ENCODE measurements around the gene RAB34.

Gene RAB34, protein sequence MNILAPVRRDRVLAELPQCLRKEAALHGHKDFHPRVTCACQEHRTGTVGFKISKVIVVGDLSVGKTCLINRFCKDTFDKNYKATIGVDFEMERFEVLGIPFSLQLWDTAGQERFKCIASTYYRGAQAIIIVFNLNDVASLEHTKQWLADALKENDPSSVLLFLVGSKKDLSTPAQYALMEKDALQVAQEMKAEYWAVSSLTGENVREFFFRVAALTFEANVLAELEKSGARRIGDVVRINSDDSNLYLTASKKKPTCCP

DNA sequence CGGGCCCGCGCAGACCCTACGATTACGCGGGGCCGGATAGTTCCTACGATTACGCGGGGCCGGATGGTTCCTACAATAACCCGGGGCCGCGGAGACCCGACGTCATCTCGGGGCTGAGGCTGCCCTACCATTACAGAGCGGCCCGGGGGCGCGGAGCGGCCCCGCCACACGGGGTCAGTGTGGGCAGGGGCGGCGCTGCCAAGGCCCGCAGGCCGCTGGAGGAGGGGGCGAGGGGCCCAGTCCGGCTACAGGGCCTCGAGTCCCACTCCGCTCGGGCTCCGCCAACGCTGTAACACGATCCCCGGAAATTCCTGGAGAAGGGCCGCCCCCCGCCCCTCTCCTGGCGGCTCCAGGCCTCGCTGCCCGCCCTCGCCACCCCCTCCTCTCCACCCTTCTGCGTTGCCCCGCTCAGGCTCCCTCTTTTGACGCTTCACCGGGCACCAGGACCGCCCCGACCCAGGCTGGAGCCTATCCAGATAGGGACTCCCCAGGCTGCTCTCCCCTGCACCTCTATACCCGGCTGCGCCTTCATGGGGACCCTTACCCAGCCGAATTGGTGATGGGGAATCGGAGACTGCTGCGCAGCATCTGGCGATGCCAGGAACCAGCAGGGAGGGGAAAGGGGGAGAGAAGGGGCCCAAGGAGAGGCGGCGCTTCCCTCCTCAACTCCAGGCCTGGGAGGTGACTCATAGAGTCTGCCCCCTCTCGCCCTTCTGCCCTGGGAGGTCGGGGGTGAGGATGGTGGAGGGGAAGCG lies at the start of gene RAB34:
Gene RAB34 (minus strand): TSS at position 291 of the 755 bp plus-strand sequence. CDS start 602 bp downstream, outside the sequence.
- no peak for DNase-seq (ENCODE audit: low read depth in 1 of 2, low spot score in 1 of 2)

DNA sequence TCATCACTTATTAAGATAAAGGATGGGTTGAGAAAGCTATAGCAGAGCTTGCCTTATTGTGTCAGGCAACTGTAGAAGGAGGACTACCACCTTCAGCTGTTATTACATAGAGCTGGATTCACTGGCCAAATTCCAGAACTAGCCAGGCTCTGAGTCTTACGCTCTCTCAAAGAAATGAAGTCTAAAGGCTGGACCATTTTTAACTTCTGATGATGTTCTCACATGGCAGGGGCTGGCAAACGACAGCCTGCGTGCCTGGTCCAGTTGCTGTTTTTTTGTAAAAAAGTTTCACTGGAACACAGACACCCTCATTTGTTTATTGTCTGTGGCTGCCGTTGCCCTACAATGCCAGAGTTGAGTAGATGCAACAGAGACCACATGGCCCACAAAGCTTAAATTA lies 47.4 kb upstream of the RAB34 start:
- no peak for DNase-seq (ENCODE audit: low read depth in 1 of 2, low spot score in 1 of 2)

DNA sequence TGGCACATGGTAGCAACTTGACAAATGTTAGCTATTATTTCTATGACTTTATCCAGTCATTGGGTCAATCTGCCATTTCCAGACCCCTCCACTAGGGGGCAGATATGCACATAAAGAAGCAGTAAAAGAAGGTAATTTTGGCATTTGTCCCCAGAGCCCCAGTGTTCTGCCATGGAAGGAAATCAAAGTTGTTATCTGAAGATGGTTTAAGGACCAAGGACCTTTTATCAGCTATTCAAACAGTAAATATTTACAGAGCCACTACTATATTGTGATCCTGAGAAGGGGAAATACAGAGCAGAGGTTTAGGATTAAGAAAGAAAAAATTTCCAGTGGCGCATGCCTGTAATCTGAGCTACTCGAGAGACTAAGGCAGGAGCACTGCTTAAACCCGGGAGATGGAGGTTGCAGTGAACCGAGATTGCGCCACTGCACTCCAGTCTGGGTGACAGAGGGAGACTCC lies 46.2 kb upstream of the RAB34 start:
- DNase-seq (ENCODE audit: low read depth in 1 of 2, low spot score in 1 of 2), result peak; percentile 47 to 59

DNA sequence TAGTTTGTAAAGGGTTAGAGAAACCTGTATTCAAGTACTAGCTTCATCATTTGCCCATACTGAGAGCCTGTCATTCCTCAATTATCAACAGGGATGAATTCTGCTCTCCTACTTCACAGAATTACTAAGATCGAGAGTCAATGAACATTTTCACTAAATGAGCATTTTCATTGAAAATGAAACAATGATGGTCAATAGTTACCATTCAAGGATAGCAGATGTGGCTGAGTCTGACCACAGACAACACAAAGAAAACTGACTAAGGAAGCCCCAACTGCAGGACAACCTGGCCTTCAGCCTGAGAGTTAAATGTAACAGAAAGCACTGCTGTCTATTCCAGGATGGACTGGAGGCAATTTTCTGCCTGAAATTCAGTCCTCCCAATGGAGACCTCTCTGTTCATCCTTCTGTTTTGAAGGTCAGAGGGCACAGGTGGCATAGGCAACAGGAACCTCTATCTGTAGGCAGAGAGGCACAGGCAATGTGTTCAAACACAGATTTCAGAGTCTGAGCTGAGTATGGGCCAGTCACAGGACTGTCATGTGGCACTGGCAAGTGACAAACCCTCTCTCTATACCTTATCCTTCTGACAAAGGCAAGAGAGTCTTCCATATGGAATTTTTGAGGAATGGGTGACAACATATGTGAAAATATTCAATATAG lies 45.6 kb upstream of the RAB34 start:
- no peak for DNase-seq (ENCODE audit: low read depth in 1 of 2, low spot score in 1 of 2)

DNA sequence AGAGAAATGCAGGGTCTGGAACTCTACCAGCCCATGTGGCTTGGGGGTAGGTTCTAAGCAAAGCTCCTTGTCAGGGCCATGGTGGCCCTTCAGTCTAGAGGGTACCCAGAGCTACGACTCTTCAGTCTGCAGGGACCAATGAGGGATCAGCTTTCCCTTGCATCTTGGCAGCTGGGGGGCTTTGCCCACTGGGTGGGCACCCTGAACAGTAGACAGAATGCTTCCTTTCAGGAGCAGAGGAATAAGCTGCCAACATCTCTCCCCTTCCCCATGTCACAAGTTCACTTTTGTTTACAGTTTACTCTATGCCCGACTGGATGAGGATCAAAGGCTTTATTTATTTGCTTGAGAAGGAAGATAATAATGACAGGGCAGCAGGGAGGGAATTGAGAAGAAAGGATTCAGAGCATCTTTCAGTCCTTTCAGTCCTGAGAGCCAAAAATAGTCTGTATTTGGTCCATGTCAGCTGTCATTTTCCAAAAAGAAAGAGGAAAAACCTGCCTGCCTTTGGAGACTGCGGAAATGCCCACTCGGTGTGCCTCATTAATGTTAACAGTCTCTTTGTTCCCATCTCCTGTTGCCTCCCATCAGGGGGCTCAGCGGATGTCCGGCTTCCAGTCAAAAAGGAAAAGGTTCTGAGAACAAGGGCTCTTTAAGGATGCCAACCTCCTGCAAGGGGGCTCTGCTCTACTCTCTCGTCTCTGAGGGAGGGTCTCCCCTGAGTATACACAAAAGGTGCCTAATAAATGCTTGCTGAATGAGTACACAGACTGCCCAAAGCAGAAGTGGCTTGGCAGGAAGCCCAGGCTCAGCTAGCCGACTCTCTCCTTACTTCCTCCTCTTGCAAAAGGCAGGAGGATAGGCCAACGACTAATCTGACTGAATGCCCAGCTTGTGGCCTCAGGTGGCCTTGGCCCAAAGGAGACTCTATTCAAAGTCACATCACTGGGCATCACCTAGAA lies 43.2 kb upstream of the RAB34 start:
- DNase-seq (ENCODE audit: low read depth in 1 of 2, low spot score in 1 of 2), result no peak

DNA sequence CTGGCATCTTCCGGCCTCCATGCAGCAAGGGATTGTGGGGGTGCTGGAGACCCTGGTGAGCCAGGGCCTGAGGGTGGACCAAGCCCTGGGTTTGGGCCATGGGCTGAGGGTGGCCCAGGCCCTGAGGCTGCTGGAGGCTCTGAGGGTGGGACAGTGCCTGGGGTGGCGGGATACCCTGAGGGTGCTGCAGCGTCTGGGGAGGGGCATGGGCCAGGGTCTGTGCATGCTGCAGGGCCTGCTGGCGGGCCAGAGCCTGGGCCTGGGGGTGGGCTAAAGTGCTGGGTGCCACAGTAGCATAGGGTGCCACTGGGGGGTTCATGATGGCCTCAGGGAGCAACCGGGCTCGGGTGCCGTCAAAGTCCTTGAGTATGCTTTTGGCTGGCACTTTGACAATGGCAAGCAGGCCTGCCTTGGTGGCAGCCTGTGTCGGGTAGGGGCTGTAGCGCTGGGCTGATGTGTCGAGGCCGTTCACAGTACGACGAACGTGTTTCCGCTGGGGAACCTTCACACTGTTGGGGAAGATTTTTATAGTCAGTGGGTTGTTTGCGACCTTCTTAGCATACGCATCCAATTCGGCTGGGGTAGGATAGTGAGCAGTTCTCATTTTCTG lies 41.7 kb upstream of the RAB34 start:
- no peak for DNase-seq (ENCODE audit: low read depth in 1 of 2, low spot score in 1 of 2)

DNA sequence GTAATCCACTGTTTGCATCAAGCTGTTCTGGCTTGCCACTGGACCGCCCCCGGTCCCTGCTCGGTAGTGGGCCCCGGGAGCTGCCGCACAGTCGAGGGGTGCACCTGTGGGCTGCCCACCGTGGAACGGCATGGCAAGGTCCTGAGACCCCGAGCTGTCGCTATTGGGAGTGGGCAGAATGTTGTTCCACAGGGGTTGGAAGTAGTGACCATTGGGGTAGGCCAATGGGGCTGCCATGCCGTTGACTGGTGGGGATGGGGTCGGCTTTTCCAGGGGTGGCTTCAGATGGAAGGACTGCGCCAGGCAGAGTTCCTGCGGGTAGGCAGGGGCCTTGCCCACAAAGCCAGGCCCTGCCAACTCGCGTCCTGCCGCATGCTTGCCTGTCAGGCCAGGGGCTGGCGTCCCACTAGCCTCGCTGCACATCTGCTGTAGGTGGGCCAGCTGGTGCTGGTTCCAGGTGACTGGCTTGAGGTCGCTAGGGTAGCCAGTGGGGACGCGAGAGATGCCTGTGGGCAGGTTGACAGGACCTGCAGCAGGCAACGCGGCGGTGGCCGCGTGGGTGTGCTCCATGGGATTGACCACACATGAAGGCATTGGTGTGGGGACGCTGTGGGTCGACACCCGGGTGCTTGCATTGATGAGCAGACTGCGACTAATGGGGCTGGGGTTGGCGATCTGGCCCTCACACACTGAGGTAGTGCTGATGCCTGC lies 40.9 kb upstream of the RAB34 start:
- no peak for DNase-seq (ENCODE audit: low read depth in 1 of 2, low spot score in 1 of 2)

DNA sequence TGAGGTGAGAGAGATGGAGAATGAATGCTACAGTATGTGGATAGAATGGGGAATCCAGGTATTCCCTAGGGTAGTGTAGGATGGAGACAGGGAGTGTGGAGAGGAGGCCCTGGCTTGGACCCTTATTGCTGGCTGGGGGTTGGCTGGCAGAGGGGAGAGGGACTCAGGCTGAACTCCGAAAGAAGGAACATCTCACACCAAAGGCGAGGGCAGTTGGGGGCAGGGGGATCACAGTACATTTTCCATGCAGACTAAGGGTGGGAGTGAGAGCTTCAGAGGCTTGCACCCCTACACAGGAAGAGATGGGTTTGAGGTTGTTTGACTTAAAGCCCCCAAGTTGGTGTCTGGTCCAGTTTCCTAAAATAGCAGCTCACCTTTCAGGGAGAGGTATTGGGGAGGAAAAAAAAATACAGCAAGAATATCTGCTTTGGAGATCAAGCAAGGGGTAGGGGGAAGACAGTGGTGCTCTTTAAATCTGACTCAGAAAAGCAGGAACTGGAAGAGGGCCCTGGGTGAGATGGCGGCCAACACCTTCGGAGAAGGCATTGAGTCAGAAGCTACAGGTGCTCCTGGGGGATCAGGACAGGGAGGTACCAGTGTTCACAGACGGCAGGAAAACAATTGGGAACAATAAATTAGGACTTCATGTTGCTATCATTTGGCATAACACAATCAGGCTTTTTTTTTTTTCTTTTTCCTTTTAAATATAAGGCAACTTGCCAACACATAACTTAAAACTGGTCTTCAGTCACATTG lies 38.6 kb upstream of the RAB34 start:
- DNase-seq (ENCODE audit: low read depth in 1 of 2, low spot score in 1 of 2), result no peak

DNA sequence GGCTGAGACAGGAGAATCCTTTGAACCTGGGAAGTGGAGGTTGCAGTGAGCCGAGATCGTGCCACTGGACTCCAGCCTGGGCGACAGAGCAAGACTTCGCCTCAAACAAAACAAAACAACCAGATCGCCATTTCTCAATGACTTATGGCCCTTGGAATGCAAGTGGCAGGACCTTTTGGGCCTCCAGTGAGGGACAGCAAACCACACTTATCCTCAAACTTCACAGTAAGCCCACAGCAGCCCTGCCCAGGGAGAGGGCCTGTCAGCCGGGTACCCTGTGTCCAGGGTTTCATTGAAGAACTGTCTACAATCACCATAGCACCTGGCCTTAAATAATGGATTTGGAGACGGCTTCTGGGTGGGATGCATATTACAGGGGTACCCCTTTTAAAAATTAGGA lies 37.8 kb upstream of the RAB34 start:
- no peak for DNase-seq (ENCODE audit: low read depth in 1 of 2, low spot score in 1 of 2)

DNA sequence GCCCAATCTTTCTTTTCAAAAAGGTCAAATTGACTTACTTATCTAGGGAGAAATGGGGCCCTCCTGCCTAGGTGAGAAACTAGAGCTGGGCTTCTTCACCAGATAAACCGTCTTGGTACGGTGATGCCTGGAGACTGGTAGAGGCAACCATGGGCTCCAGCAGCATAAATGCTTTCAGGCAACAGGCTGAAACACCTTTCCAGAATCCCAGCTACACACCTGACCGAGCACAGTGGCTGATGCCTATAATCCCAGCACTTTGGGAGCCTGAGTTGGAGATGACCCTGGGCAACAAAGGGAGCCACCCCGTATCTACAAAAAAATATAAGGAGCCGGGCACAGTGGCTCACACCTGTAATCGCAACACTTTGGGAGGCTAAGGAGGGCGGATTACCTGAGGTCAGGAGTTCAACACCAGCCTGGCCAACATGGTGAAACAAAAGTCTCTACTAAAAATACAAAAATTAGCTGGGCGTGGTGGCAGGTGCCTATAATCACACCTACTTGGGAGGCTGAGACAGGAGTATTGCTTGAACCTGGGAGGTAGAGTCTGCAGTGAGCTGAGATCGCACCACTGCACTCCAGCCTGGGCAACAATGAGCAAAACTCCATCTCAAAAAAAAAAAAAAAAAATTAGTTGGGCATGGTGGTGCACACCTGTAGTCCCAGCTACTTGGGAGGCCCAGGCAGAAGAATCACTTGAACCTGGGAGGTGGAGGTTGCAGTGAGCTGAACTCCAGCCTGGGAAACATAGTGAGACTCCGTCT lies 34.1 kb upstream of the RAB34 start:
- DNase-seq (ENCODE audit: low read depth in 1 of 2, low spot score in 1 of 2), result no peak

DNA sequence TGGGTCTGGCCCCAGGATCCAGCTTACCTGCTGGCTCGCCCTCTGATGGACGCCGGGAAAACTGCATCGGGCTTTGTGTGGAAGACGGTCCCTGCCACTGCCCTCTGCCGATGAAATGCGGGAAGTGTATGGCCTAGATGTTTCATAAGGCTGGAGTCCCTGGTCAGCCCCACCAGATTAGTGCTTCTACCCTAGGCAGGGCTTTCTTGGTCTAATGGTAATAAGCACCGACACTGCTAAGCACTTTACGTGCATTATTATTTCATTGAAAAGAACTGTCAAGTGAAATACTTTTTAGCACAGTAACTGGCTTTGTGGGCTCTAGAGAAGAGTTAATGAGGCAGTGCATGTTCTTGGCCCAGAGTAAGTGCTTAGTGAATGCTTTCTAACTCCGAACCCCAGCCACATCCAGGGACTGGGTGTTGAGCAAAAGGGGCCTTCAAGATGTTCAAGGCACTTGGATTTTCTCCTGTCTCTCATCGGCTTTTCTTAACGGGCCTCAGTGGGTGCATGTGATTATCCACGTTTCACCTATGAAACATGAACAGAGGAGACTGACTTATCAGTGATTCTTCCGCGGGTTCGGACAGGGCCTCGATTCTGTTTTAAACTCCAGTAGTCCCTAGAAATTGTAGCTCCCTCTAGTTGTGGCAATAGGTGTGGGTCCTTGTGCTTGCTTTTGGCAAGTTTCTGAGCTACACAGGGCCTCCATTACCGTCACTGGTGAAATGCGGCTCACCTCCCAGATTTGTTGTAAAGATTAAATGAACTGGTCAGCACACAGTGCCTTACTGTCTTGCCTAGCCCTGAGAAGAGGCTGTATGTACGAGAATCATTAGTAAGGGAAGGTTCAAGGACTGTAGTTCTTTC lies 32.7 kb upstream of the RAB34 start:
- peak; percentile 72 to 81 for DNase-seq (ENCODE audit: low read depth in 1 of 2, low spot score in 1 of 2)

DNA sequence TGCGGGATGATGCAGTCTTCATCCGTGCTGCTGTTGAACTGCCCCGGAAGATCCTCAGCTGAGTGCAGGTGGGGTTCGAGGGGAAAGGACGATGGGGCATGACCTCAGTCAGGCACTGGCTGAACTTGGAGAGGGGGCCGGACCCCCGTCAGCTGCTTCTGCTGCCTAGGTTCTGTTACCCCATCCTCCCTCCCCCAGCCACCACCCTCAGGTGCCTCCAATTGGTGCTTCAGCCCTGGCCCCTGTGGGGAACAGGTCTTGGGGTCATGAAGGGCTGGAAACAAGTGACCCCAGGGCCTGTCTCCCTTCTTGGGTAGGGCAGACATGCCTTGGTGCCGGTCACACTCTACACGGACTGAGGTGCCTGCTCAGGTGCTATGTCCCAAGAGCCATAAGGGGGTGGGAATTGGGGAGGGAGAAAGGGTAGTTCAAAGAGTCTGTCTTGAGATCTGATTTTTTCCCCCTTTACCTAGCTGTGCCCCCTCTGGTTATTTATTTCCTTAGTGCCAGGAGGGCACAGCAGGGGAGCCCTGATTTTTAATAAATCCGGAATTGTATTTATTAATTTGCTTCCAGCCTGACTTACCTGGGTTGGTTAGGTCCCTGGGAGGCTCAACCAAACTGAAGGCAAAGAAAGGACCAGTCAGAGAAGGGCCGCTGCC lies 32.0 kb upstream of the RAB34 start:
- no peak for DNase-seq (ENCODE audit: low read depth in 1 of 2, low spot score in 1 of 2)

DNA sequence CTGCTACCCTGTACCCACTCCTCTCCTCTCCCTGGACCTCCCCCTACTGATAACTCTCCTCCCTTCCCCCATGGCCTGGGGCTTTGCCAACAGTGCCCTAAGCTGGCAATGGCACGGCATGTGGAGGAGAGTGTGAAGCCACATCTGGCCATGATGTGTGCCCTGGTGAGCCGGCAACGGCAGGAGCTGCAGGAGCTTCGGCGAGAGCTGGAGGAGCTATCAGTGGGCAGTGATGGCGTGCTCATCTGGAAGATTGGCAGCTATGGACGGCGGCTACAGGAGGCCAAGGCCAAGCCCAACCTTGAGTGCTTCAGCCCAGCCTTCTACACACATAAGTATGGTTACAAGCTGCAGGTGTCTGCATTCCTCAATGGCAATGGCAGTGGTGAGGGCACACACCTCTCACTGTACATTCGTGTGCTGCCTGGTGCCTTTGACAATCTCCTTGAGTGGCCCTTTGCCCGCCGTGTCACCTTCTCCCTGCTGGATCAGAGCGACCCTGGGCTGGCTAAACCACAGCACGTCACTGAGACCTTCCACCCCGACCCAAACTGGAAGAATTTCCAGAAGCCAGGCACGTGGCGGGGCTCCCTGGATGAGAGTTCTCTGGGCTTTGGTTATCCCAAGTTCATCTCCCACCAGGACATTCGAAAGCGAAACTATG lies 31.3 kb upstream of the RAB34 start:
- DNase-seq (ENCODE audit: low read depth in 1 of 2, low spot score in 1 of 2), result no peak

DNA sequence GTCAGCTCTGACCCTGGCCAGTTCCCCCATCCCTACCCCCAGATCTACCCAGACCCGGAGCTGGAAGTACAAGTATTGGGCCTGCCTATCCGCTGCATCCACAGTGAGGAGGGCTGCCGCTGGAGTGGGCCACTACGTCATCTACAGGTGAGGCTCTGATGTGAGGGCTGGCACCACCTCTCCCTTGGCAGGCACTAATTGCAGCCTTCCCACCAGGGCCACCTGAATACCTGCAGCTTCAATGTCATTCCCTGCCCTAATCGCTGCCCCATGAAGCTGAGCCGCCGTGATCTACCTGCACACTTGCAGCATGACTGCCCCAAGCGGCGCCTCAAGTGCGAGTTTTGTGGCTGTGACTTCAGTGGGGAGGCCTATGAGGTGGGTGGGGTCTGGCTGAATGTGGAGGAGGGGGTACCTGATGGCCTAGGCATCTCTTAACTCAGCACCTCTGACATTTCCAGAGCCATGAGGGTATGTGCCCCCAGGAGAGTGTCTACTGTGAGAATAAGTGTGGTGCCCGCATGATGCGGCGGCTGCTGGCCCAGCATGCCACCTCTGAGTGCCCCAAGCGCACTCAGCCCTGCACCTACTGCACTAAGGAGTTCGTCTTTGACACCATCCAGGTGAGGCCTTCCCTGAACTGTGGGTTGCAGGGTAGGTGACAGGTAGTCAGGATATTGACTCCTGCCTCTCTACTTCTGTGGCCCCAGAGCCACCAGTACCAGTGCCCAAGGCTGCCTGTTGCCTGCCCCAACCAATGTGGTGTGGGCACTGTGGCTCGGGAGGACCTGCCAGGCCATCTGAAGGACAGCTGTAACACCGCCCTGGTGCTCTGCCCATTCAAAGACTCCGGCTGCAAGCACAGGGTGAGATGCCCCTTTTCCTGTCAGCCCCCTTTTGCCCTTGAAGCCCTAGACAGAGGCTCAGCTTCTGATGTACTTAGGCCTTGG lies 30.4 kb upstream of the RAB34 start:
- DNase-seq (ENCODE audit: low read depth in 1 of 2, low spot score in 1 of 2), result no peak

DNA sequence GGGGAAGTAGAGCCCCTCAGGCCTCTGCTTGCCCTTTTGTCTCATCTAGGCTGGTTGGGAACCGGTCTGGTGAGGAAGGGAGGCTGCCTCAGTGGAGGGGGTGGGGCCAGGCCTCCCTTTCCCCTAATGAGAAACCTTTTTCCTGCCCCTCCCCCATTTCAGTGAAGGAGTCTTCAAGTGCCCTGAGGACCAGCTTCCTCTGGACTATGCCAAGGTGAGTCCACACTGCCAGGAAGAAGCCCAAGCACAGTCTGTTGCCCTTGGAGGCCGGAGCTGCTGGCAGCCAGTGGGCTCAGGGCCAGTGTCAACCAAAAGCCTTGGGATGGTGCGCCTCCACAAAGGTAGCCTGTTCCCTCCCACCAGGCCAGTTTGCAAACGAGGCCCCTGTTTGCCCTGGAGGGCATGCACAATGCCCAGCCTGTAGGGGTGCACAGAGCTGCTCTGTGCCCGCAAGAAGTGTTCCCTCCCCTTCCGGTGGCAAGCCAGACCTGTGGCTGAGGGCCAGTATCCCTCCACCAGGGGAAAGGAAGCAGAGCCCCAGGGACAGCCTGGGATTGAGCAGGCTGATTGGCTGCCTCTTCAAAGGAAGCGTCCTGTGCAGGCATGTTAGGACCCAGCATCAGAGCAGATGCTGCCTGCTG lies 29.5 kb upstream of the RAB34 start:
- no peak for DNase-seq (ENCODE audit: low read depth in 1 of 2, low spot score in 1 of 2)
